ENCODE results near the gene ATP6V0B. TPM values are rescaled to one million over a fixed set of nuclear protein-coding genes. Genes with fewer than 3 reads are reported as not detected.

Gene ATP6V0B
- total RNA-seq, 1 experiment from 2014 or later = 241 TPM

GRCh38 chr1:43970911-43971310 is 3.8 kb upstream of the ATP6V0B start:
- Histone ChIP-seq H2AFZ (ENCODE audit: low read length) (no peak overlapping the region), H3K9ac (ENCODE audit: low read length) (no peak overlapping the region), H4K20me1 (ENCODE audit: low read length) (peaks cover 3% of the 10 kb centered on the region; the same call in 1 of the 2 replicates), H3K9me3 (ENCODE audit: low read length) (no peaks in the 10 kb centered on the region), H3K4me1 (ENCODE audit: insufficient read depth, low read length) (peaks cover 21% of the 10 kb centered on the region), H3K4me3 (ENCODE audit: low read length) (peak overlapping the region; percentile 99), H3K9me2 (replicated peaks; ENCODE audit: low read length) (no peaks in the 10 kb centered on the region), H3F3A (ENCODE audit: low read length, unreplicated experiment) (no peaks in the 10 kb centered on the region), H3K4me2 (ENCODE audit: low read length) (peak overlapping the region; percentile 88), H3K79me2 (ENCODE audit: low read length) (peaks cover 32% of the 10 kb centered on the region), H3K36me3 (ENCODE audit: low read depth, low read length) (peaks cover 25% of the 10 kb centered on the region), H3K27ac (ENCODE audit: low read length) (no peak overlapping the region), H3K27me3 (ENCODE audit: low read length) (no peaks in the 10 kb centered on the region)
- DNase-seq = no peak
- intact Hi-C loops (cut with micrococcal nuclease) = no loop called here
- ATAC-seq = no peak
- no peak for TF ChIP-seq CTCF (conservative IDR thresholded peaks at IDR 0.05; ENCODE audit: low read depth, low read length)
- ChIA-PET POLR2A (ENCODE audit: unreplicated experiment) (interaction anchor here (1.2 kb wide), 1 partner anchor 42 kb away, joined by 3 read pairs; no protein-coding TSS in a partner anchor), CTCF (interaction anchor here (1.5 kb wide), 1 partner anchor 36 kb away, joined by 3 read pairs; no protein-coding TSS in a partner anchor)
- BruUV-seq (replicated peaks) = no TSS peak

GRCh38 chr1:43971336-43971980 is 3.3 kb upstream of the ATP6V0B start:
- Histone ChIP-seq H3K9me3 (ENCODE audit: low read length) (no peaks in the 10 kb centered on the region), H3K27ac (ENCODE audit: low read length) (no peak overlapping the region), H3K4me2 (ENCODE audit: low read length) (peak overlapping the region; percentile 88), H2AFZ (ENCODE audit: low read length) (no peak overlapping the region), H3F3A (ENCODE audit: low read length, unreplicated experiment) (no peaks in the 10 kb centered on the region), H3K4me3 (ENCODE audit: low read length) (peak overlapping the region; percentile 99; the same call in 1 of the 2 replicates), H3K4me1 (ENCODE audit: insufficient read depth, low read length) (peaks cover 26% of the 10 kb centered on the region), H3K36me3 (ENCODE audit: low read depth, low read length) (peaks cover 28% of the 10 kb centered on the region), H3K79me2 (ENCODE audit: low read length) (peaks cover 37% of the 10 kb centered on the region), H4K20me1 (ENCODE audit: low read length) (peaks cover 8% of the 10 kb centered on the region; the same call in 1 of the 2 replicates), H3K9ac (ENCODE audit: low read length) (no peak overlapping the region), H3K9me2 (replicated peaks; ENCODE audit: low read length) (no peaks in the 10 kb centered on the region), H3K27me3 (ENCODE audit: low read length) (no peaks in the 10 kb centered on the region)
- DNase-seq (no peak), ATAC-seq (no peak)
- CTCF ChIA-PET = no interaction called here
- intact Hi-C loops (cut with micrococcal nuclease) = no loop called here
- TF ChIP-seq CTCF (conservative IDR thresholded peaks at IDR 0.05; ENCODE audit: low read depth, low read length) (no peak), EZH2 (IDR thresholded peaks at IDR 0.05; ENCODE audit: low read length, unreplicated experiment) (no peak), EZH2phosphoT487 (IDR thresholded peaks at IDR 0.05; ENCODE audit: borderline replicate concordance, low read length) (no peak)
- BruUV-seq (replicated peaks) = no TSS peak
- POLR2A ChIA-PET (ENCODE audit: unreplicated experiment) = interaction anchor here (1.2 kb wide), 1 partner anchor 42 kb away, joined by 3 read pairs; no protein-coding TSS in a partner anchor

GRCh38 chr1:43973981-43974442 is 748 bp upstream of the ATP6V0B start:
- no peaks in the 10 kb centered on the region for H3K9me3 ChIP-seq (ENCODE audit: low read length)
- peak overlapping the region; percentile 95; the same call in 1 of the 2 replicates for H3K9ac ChIP-seq (ENCODE audit: low read length)
- H2AFZ ChIP-seq (ENCODE audit: low read length) = peak overlapping the region; percentile 91
- ATAC-seq (peak; percentile 3), DNase-seq (no peak)
- no TSS peak for BruUV-seq (replicated peaks)
- H4K20me1 ChIP-seq (ENCODE audit: low read length) = peaks cover 23% of the 10 kb centered on the region; the same call in 1 of the 2 replicates
- H3K4me1 ChIP-seq (ENCODE audit: insufficient read depth, low read length) = peaks cover 50% of the 10 kb centered on the region
- intact Hi-C loops (cut with micrococcal nuclease) = no loop called here
- H3K79me2 ChIP-seq (ENCODE audit: low read length) = peaks cover 62% of the 10 kb centered on the region
- no peaks in the 10 kb centered on the region for H3K27me3 ChIP-seq (ENCODE audit: low read length)
- TF ChIP-seq CTCF (conservative IDR thresholded peaks at IDR 0.05; ENCODE audit: low read depth, low read length) (no peak), EZH2phosphoT487 (IDR thresholded peaks at IDR 0.05; ENCODE audit: borderline replicate concordance, low read length) (no peak), EZH2 (IDR thresholded peaks at IDR 0.05; ENCODE audit: low read length, unreplicated experiment) (no peak)
- ChIA-PET CTCF (no interaction called here), POLR2A (ENCODE audit: unreplicated experiment) (no interaction called here)
- H3K4me2 ChIP-seq (ENCODE audit: low read length) = peak overlapping the region; percentile 99
- H3K27ac ChIP-seq (ENCODE audit: low read length) = peak overlapping the region; percentile 36
- H3F3A ChIP-seq (ENCODE audit: low read length, unreplicated experiment) = no peaks in the 10 kb centered on the region
- H3K9me2 ChIP-seq (replicated peaks; ENCODE audit: low read length) = no peaks in the 10 kb centered on the region
- H3K36me3 ChIP-seq (ENCODE audit: low read depth, low read length) = peaks cover 36% of the 10 kb centered on the region
- H3K4me3 ChIP-seq (ENCODE audit: low read length) = peak overlapping the region; percentile 94
